Neural progenitor cell (in vitro differentiated cells): Measurements from ENCODE around the gene KRTAP10-4.

Experiments used
- EZH2 ChIP-seq: fragments of 200-600 bp; sonication (generic); IDR thresholded peaks from 2 replicates; pipeline ENCODE4 v1.6.1; 2017; ENCODE audit warnings: antibody characterized with exemption, mild to moderate bottlenecking, moderate library complexity
- TF ChIP-seq, protein P1 (sequence below): fragments of 200-600 bp; sonication (generic); IDR thresholded peaks from 2 replicates; pipeline ENCODE4 v1.5.1; 2017; ENCODE audit warnings: antibody characterized with exemption, mild to moderate bottlenecking

DNA sequence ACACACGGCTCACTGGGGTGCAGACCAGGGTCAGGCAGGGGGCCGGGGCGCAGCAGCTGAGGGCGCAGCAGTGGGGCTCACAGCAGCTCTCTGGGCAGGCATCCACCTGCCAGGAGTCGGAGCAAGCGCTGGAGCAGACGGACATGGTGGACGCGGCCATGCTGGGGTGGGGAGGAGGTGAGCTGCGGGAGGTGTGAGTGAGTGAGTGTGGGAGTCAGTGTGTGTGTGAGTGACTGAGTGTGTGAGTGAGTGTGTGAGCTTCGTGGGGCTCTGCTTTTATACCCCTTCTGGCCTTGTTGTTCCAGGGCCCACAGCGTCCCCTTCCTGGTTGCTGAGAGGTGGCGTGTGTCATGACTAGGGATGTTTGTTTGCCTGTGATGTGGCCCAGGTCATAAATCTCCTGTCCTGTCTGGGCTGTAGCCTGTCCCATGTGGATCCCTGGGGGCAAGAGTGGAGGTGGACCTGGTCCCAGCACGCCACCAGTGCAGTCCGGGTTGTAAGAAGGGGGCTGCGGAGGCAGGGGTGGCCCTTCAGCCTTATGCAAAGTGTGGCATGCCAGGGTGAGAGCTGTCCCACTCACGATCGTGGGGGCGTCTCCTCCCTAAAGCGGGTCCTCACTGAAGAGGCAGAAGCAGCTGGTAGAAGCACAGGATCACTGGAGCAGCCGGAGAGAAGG lies 33.4 kb upstream of the KRTAP10-4 start, which contains the start of gene KRTAP10-1:
- TF ChIP-seq, protein P1, sequence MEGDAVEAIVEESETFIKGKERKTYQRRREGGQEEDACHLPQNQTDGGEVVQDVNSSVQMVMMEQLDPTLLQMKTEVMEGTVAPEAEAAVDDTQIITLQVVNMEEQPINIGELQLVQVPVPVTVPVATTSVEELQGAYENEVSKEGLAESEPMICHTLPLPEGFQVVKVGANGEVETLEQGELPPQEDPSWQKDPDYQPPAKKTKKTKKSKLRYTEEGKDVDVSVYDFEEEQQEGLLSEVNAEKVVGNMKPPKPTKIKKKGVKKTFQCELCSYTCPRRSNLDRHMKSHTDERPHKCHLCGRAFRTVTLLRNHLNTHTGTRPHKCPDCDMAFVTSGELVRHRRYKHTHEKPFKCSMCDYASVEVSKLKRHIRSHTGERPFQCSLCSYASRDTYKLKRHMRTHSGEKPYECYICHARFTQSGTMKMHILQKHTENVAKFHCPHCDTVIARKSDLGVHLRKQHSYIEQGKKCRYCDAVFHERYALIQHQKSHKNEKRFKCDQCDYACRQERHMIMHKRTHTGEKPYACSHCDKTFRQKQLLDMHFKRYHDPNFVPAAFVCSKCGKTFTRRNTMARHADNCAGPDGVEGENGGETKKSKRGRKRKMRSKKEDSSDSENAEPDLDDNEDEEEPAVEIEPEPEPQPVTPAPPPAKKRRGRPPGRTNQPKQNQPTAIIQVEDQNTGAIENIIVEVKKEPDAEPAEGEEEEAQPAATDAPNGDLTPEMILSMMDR: no peak
- TF ChIP-seq EZH2: no peak
